Measurements from ENCODE around the gene KAT8. TPM values are rescaled to one million over a fixed set of nuclear protein-coding genes. Genes with fewer than 3 reads are reported as not detected.

The KAT8 gene
- total RNA-seq, 4 donors from 2014 or later: 69.7 to 116 (median 81.7) TPM

- WGBS, 2 donors: 83 to 91% methylated on average over 18 of the region's 18 CpGs
- no peak for DNase-seq (ENCODE audit: low spot score in 2 of 2)
- no peak overlapping the region for H3K4me3 ChIP-seq (ENCODE audit: low read depth, poor library complexity, severe bottlenecking)
- intact Hi-C loops (cut with DNase I; ENCODE audit: low total_unique reads): no loop called here
- TF ChIP-seq CTCF (IDR thresholded peaks at IDR 0.05) (no peak), POLR2A (IDR thresholded peaks at IDR 0.05) (no peak)
Measured at GRCh38 chr16:31085873-31086628, 31.4 kb upstream of the KAT8 start.

- H3K4me3 ChIP-seq (ENCODE audit: low read depth, poor library complexity, severe bottlenecking): no peak overlapping the region
- TF ChIP-seq CTCF (IDR thresholded peaks at IDR 0.05) (no peak), POLR2A (IDR thresholded peaks at IDR 0.05) (no peak)
- no peak for DNase-seq (ENCODE audit: low spot score in 2 of 2)
- intact Hi-C loops (cut with DNase I; ENCODE audit: low total_unique reads): no loop called here
- 85 to 88% methylated on average over 5 to 6 of the region's 6 CpGs for WGBS, 2 donors
Measured at GRCh38 chr16:31086629-31086906, 30.9 kb upstream of the KAT8 start.

GRCh38 chr16:31087481-31087880 is 30.0 kb upstream of the KAT8 start:
- no peak for TF ChIP-seq POLR2A (IDR thresholded peaks at IDR 0.05)
- intact Hi-C loops (cut with DNase I; ENCODE audit: low total_unique reads): no loop called here
- H3K4me3 ChIP-seq (ENCODE audit: low read depth, poor library complexity, severe bottlenecking): no peak overlapping the region
- WGBS, 2 donors: 77 to 91% methylated on average over 6 to 8 of the region's 8 CpGs
- DNase-seq (ENCODE audit: low spot score in 2 of 2): no peak

- no peak for TF ChIP-seq CTCF (IDR thresholded peaks at IDR 0.05)
- H3K4me3 ChIP-seq (ENCODE audit: low read depth, poor library complexity, severe bottlenecking): no peak overlapping the region
- WGBS, 2 donors: 77 to 79% methylated on average over 3 to 5 of the region's 5 CpGs
- no peak for DNase-seq (ENCODE audit: low spot score in 2 of 2)
- intact Hi-C loops (cut with DNase I; ENCODE audit: low total_unique reads): no loop called here
Measured at GRCh38 chr16:31087971-31088370, 29.5 kb upstream of the KAT8 start.

GRCh38 chr16:31088459-31089183 is 28.8 kb upstream of the KAT8 start, which contains the start of gene PRSS53:
Gene PRSS53 (minus strand): TSS chr16:31088943. CDS start chr16:31088809, 134 bp downstream.
- TF ChIP-seq CTCF (IDR thresholded peaks at IDR 0.05) (no peak), POLR2A (IDR thresholded peaks at IDR 0.05) (no peak)
- no peak for DNase-seq (ENCODE audit: low spot score in 2 of 2)
- 76 to 88% methylated on average over 11 to 13 of the region's 15 CpGs for WGBS, 2 donors
- no peak within 1 kb of the TSS for H3K4me3 ChIP-seq (ENCODE audit: low read depth, poor library complexity, severe bottlenecking)
- intact Hi-C loops (cut with DNase I; ENCODE audit: low total_unique reads): no loop called here

GRCh38 chr16:31089199-31089598 is 28.3 kb upstream of the KAT8 start:
- TF ChIP-seq CTCF (IDR thresholded peaks at IDR 0.05): no peak
- WGBS, 2 donors: 94 to 95% methylated on average over 8 of the region's 8 CpGs
- no peak overlapping the region for H3K4me3 ChIP-seq (ENCODE audit: low read depth, poor library complexity, severe bottlenecking)
- DNase-seq (ENCODE audit: low spot score in 2 of 2): no peak
- intact Hi-C loops (cut with DNase I; ENCODE audit: low total_unique reads): no loop called here
